Measurements from ENCODE around the gene TRPV4.

- no peak for TF ChIP-seq CTCF (IDR thresholded peaks at IDR 0.05)
- no peak for TF ChIP-seq POLR2AphosphoS5 (IDR thresholded peaks at IDR 0.05; ENCODE audit: insufficient read depth in 1 of 2, low read depth in 1 of 2)
- no peak for TF ChIP-seq POLR2A (IDR thresholded peaks at IDR 0.05)
Measured at GRCh38 chr12:109777544-109777943, 55.7 kb downstream of the TRPV4 start.

All from vagina (tissue), 2 donors.